Suprapubic skin (tissue), 3 donors: ENCODE measurements around the gene NETO2.

Source experiments
- CTCF ChIP-seq, 2 donors: fragments of 200-600 bp in 1 of 2; fragments of 450-650 bp in 1 of 2; sonication (generic) in 1 of 2; IDR thresholded peaks; one replicate each; pipeline ENCODE4 v1.5.1; 2016 to 2019; ENCODE audit warnings: antibody characterized with exemption in 2 of 2, mild to moderate bottlenecking in 1 of 2, moderate library complexity in 1 of 2
- EP300 ChIP-seq: sonication (generic); formaldehyde crosslinking; IDR thresholded peaks from one replicate; pipeline ENCODE4 v1.6.1; 2017; ENCODE audit warnings: antibody characterized with exemption

DNA sequence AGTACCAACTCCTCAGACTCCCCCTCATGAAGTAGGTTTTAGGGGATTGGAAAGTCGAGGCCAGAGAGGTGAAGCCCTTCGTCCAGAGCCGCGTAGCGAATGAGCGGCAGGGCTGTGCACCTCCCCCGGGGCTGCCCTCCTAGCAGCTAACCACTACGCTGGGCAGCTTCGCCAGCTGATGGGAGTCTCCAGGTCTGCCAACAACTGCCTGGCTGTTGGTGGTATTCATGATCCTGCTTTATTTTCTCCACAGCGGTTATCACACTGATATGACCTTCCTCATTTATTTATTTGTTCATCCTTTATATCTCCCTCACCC, 773 bp upstream of the NETO2 start:
- TF ChIP-seq CTCF (IDR thresholded peaks at IDR 0.05) (no peak), EP300 (no peak)
